GM23338 (cell line): ENCODE measurements around the gene STRA8.

Source experiments
- CREB1 ChIP-seq: fragments of 250-450 bp; sonication (Bioruptor Pico); IDR thresholded peaks from 2 replicates; pipeline ENCODE4 v1.5.0; 2020; ENCODE audit warnings: low read depth, mild to moderate bottlenecking, moderate library complexity
- TF ChIP-seq, protein P1 (sequence below): IDR thresholded peaks from one replicate; pipeline ENCODE4 v1.6.1; 2018; ENCODE audit warnings: antibody characterized with exemption; ENCODE audit not compliant: unreplicated experiment

DNA sequence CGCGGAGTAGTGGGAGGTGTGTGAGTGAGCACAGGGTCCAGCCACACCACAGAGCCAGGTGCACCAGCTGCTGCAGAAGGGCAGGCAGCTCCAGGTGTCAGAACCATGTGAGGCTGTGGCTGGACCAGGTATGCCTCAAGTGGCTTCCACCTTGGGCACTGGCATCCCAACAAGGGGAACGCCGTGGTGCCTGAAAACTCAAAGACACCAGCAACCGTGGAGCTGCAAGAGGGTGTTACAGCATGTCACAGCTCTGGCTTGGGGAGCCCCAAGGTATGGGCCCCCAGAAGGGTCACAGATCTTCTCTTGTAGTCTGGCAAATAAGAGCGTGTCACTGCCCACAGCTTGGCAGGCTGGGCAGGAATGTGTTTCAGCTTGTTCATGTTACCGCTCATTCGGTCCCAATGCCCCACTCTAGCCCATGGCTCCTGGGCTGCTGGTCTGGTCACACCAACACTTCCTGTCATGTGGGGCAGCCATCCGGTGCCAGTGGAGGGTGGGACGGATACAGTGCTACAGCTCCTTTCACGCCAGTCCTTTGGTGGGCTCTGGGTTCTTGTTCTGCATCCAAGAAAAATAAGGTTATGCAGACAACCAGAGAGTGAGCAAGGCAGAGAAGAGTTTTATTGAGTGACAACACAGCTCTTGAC lies 29.8 kb downstream of the STRA8 start:
- no peak for TF ChIP-seq CREB1 (CRISPR knock-in tag)
- TF ChIP-seq, protein P1, sequence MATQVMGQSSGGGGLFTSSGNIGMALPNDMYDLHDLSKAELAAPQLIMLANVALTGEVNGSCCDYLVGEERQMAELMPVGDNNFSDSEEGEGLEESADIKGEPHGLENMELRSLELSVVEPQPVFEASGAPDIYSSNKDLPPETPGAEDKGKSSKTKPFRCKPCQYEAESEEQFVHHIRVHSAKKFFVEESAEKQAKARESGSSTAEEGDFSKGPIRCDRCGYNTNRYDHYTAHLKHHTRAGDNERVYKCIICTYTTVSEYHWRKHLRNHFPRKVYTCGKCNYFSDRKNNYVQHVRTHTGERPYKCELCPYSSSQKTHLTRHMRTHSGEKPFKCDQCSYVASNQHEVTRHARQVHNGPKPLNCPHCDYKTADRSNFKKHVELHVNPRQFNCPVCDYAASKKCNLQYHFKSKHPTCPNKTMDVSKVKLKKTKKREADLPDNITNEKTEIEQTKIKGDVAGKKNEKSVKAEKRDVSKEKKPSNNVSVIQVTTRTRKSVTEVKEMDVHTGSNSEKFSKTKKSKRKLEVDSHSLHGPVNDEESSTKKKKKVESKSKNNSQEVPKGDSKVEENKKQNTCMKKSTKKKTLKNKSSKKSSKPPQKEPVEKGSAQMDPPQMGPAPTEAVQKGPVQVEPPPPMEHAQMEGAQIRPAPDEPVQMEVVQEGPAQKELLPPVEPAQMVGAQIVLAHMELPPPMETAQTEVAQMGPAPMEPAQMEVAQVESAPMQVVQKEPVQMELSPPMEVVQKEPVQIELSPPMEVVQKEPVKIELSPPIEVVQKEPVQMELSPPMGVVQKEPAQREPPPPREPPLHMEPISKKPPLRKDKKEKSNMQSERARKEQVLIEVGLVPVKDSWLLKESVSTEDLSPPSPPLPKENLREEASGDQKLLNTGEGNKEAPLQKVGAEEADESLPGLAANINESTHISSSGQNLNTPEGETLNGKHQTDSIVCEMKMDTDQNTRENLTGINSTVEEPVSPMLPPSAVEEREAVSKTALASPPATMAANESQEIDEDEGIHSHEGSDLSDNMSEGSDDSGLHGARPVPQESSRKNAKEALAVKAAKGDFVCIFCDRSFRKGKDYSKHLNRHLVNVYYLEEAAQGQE = no peak
